Central memory CD8-positive, alpha-beta T cell (primary cell): ENCODE results near the gene AARSD1.
"Not testable (repeated sequence)": the region's sequence is repeated elsewhere in the genome, so short reads cannot be mapped to it uniquely, and the experiment has no call there.

ENCODE experiments used
- ATAC-seq: fragments of 150-1000 bp; cut with Tn5 transposase; replicated peaks from 2 replicates; pipeline ENCODE4 v1.10.0; 2022; ENCODE audit warnings: mild to moderate bottlenecking, moderate FRiP score, moderate number of reproducible peaks; ENCODE audit not compliant: poor library complexity, severe bottlenecking; ENCODE audit errors: extremely low read depth
- DNase-seq, 2 donors: peaks; one replicate each; pipeline ENCODE4 v3.0.0; 2021; ENCODE audit warnings: low spot score in 2 of 2
- H3K27ac Mint-ChIP-seq: one replicate; pipeline ENCODE4 v1.8.0; 2022; ENCODE audit warnings: low read depth, mild to moderate bottlenecking, moderate library complexity, mixed read lengths
- H3K27me3 Mint-ChIP-seq: one replicate; pipeline ENCODE4 v1.8.0; 2022; ENCODE audit warnings: mixed read lengths
- H3K36me3 Mint-ChIP-seq: one replicate; pipeline ENCODE4 v1.8.0; 2022; ENCODE audit warnings: mild to moderate bottlenecking, moderate library complexity, mixed read lengths; ENCODE audit not compliant: insufficient read depth
- H3K4me1 Mint-ChIP-seq: one replicate; pipeline ENCODE4 v1.8.0; 2022; ENCODE audit warnings: mixed read lengths
- H3K4me3 Mint-ChIP-seq: one replicate; pipeline ENCODE4 v1.8.0; 2022; ENCODE audit warnings: mild to moderate bottlenecking, moderate library complexity, mixed read lengths
- H3K9me3 Mint-ChIP-seq: one replicate; pipeline ENCODE4 v1.8.0; 2022; ENCODE audit warnings: mixed read lengths

AARSD1 gene

GRCh38 chr17:42923472-42923871 lies 40.8 kb downstream of the AARSD1 start:
- not testable (repeated sequence) for H3K4me1 Mint-ChIP-seq, H3K36me3 Mint-ChIP-seq, H3K27ac Mint-ChIP-seq, H3K4me3 Mint-ChIP-seq, H3K9me3 Mint-ChIP-seq, ATAC-seq, DNase-seq
- peaks cover 44% of the 10 kb centered on the region for H3K27me3 Mint-ChIP-seq

GRCh38 chr17:42922294-42922693 lies 42.0 kb downstream of the AARSD1 start:
- ATAC-seq (no peak), DNase-seq (no peak)
- H3K36me3 Mint-ChIP-seq, result no peaks in the 10 kb centered on the region

GRCh38 chr17:42920922-42921321 lies 43.3 kb downstream of the AARSD1 start:
- Mint-ChIP-seq H3K4me3 (no peak overlapping the region), H3K36me3 (no peaks in the 10 kb centered on the region), H3K27ac (no peak overlapping the region), H3K4me1 (no peaks in the 10 kb centered on the region), H3K27me3 (peaks cover 47% of the 10 kb centered on the region), H3K9me3 (no peaks in the 10 kb centered on the region)
- DNase-seq, result no peak
- no peak for ATAC-seq

More at GRCh38 chr17:42922294-42922693, 42.0 kb downstream of the AARSD1 start:
- Mint-ChIP-seq H3K4me3 (no peak overlapping the region), H3K27ac (no peak overlapping the region), H3K4me1 (no peaks in the 10 kb centered on the region), H3K27me3 (peaks cover 45% of the 10 kb centered on the region), H3K9me3 (no peaks in the 10 kb centered on the region)

GRCh38 chr17:42920106-42920900 lies 44.0 kb downstream of the AARSD1 start:
- no peaks in the 10 kb centered on the region for H3K36me3 Mint-ChIP-seq
- H3K27ac Mint-ChIP-seq, result no peak overlapping the region
- no peaks in the 10 kb centered on the region for H3K4me1 Mint-ChIP-seq
- ATAC-seq (no peak), DNase-seq (no peak)
- H3K27me3 Mint-ChIP-seq, result peaks cover 47% of the 10 kb centered on the region
- no peak overlapping the region for H3K4me3 Mint-ChIP-seq
- H3K9me3 Mint-ChIP-seq, result no peaks in the 10 kb centered on the region

- not testable (repeated sequence) for H3K4me3 Mint-ChIP-seq, ATAC-seq, H3K9me3 Mint-ChIP-seq, H3K4me1 Mint-ChIP-seq, H3K27ac Mint-ChIP-seq, DNase-seq, H3K36me3 Mint-ChIP-seq
- peaks cover 47% of the 10 kb centered on the region for H3K27me3 Mint-ChIP-seq
These were observed 44.7 kb downstream of the AARSD1 start for GRCh38 chr17:42919522-42920077.

- H3K27ac Mint-ChIP-seq, result no peak overlapping the region
These were observed 45.2 kb downstream of the AARSD1 start for GRCh38 chr17:42918902-42919521.

GRCh38 chr17:42917236-42917603 lies 47.0 kb downstream of the AARSD1 start:
- no peaks in the 10 kb centered on the region for H3K4me1 Mint-ChIP-seq
- H3K27me3 Mint-ChIP-seq, result peaks cover 37% of the 10 kb centered on the region
- H3K4me3 Mint-ChIP-seq, result no peak overlapping the region
- ATAC-seq (no peak), DNase-seq (no peak)
- H3K36me3 Mint-ChIP-seq, result no peaks in the 10 kb centered on the region
- H3K9me3 Mint-ChIP-seq, result no peaks in the 10 kb centered on the region
- H3K27ac Mint-ChIP-seq, result no peak overlapping the region

More at GRCh38 chr17:42918902-42919521, 45.2 kb downstream of the AARSD1 start:
- peaks cover 47% of the 10 kb centered on the region for H3K27me3 Mint-ChIP-seq
- ATAC-seq (no peak), DNase-seq (no peak)
- H3K4me3 Mint-ChIP-seq, result no peak overlapping the region
- no peaks in the 10 kb centered on the region for H3K9me3 Mint-ChIP-seq
- no peaks in the 10 kb centered on the region for H3K36me3 Mint-ChIP-seq
- H3K4me1 Mint-ChIP-seq, result no peaks in the 10 kb centered on the region

GRCh38 chr17:42916388-42917235 lies 47.6 kb downstream of the AARSD1 start:
- not testable (repeated sequence) for ATAC-seq, H3K4me3 Mint-ChIP-seq, H3K4me1 Mint-ChIP-seq, H3K27ac Mint-ChIP-seq, H3K9me3 Mint-ChIP-seq, H3K36me3 Mint-ChIP-seq, DNase-seq
- peaks cover 34% of the 10 kb centered on the region for H3K27me3 Mint-ChIP-seq

GRCh38 chr17:42915288-42915687 lies 49.0 kb downstream of the AARSD1 start:
- H3K4me3 Mint-ChIP-seq, DNase-seq, ATAC-seq, H3K36me3 Mint-ChIP-seq, H3K4me1 Mint-ChIP-seq, H3K27ac Mint-ChIP-seq, H3K9me3 Mint-ChIP-seq: not testable (repeated sequence)
- H3K27me3 Mint-ChIP-seq, result peaks cover 34% of the 10 kb centered on the region

GRCh38 chr17:42913981-42914617 lies 50.2 kb downstream of the AARSD1 start:
- Mint-ChIP-seq H3K9me3 (no peaks in the 10 kb centered on the region), H3K36me3 (no peaks in the 10 kb centered on the region), H3K27me3 (peaks cover 36% of the 10 kb centered on the region), H3K4me1 (no peaks in the 10 kb centered on the region), H3K4me3 (no peak overlapping the region), H3K27ac (no peak overlapping the region)
- no peak for ATAC-seq
- DNase-seq, result no peak

GRCh38 chr17:42913522-42913921 lies 50.7 kb downstream of the AARSD1 start:
- Mint-ChIP-seq H3K27ac (no peak overlapping the region), H3K9me3 (no peaks in the 10 kb centered on the region), H3K36me3 (no peaks in the 10 kb centered on the region), H3K4me1 (no peaks in the 10 kb centered on the region), H3K27me3 (peaks cover 38% of the 10 kb centered on the region), H3K4me3 (no peak overlapping the region)
- no peak for DNase-seq
- no peak for ATAC-seq
